Uterus (tissue), 2 donors: Measurements from ENCODE around the gene DHTKD1.

Experiments used
- CTCF ChIP-seq, 4 experiments: fragments of 200-600 bp in 2 of 4; fragments of 450-650 bp in 2 of 4; sonication (generic) in 2 of 4; IDR thresholded peaks; one replicate each; pipeline ENCODE4 v1.5.1; 2016 to 2019; ENCODE audit warnings: antibody characterized with exemption in 4 of 4, mild to moderate bottlenecking in 2 of 4, moderate library complexity in 1 of 4
- POLR2A ChIP-seq, 2 donors: fragments of 450-650 bp; IDR thresholded peaks; one replicate each; pipeline ENCODE4 v1.6.1; 2016; ENCODE audit warnings: antibody characterized with exemption in 2 of 2, mild to moderate bottlenecking in 1 of 2, moderate library complexity in 1 of 2

GRCh38 chr10:12048547-12048946 is 20.2 kb upstream of the DHTKD1 start:
- TF ChIP-seq CTCF (IDR thresholded peaks at IDR 0.05) (no peak), POLR2A (IDR thresholded peaks at IDR 0.05) (no peak)
